Keratinocyte (primary cell): Measurements from ENCODE around the gene PDE10A. TPM values are rescaled to one million over a fixed set of nuclear protein-coding genes. Genes with fewer than 3 reads are reported as not detected.

ENCODE experiments used
- DNase-seq: peaks from one replicate; pipeline ENCODE4 v3.0.0-alpha.2; 2011; ENCODE audit warnings: low read depth, missing footprints, low spot score
- FAIRE-seq: peaks from 2 replicates; lab custom pipeline; 2011; peaks lifted over from hg19 to GRCh38; lab: Jason Lieb, UNC
- H2AFZ ChIP-seq: 2 replicates; pipeline ENCODE4 v1.6.0; 2012; ENCODE audit warnings: low read length, control low read depth, inconsistent platforms; ENCODE audit not compliant: control insufficient read depth
- H3K27ac ChIP-seq: 2 replicates; pipeline ENCODE4 v1.5.1; 2011; ENCODE audit warnings: low read length; ENCODE audit not compliant: control insufficient read depth, insufficient read depth
- H3K27me3 ChIP-seq: 3 replicates; pipeline ENCODE4 v1.6.0; 2011; ENCODE audit warnings: low read length; ENCODE audit not compliant: control insufficient read depth, insufficient read depth; ENCODE audit errors: extremely low read depth
- H3K36me3 ChIP-seq, 2 experiments: 2 replicates in 1 of 2; 3 replicates in 1 of 2; pipeline ENCODE4 v1.5.1; 2011; ENCODE audit warnings: low read length in 2 of 2, mild to moderate bottlenecking in 1 of 2; ENCODE audit not compliant: control insufficient read depth in 2 of 2, insufficient read depth in 2 of 2; ENCODE audit errors: extremely low read depth in 1 of 2
- H3K4me1 ChIP-seq: 3 replicates; pipeline ENCODE4 v1.5.1; 2011; ENCODE audit warnings: low read length; ENCODE audit not compliant: control insufficient read depth, insufficient read depth; ENCODE audit errors: extremely low read depth
- H3K4me2 ChIP-seq: 3 replicates; pipeline ENCODE4 v1.6.0; 2011; ENCODE audit warnings: low read depth, low read length; ENCODE audit not compliant: control insufficient read depth, insufficient read depth; ENCODE audit errors: extremely low read depth
- H3K4me3 ChIP-seq, 3 experiments: fragments of 200-600 bp in 1 of 3; sonication (generic) in 1 of 3; 2 replicates in 2 of 3; 3 replicates in 1 of 3; pipeline ENCODE4 v1.5.1; 2011 to 2016; ENCODE audit warnings: low read length in 3 of 3, mild to moderate bottlenecking in 3 of 3, control low read depth in 2 of 3, inconsistent platforms in 1 of 3, low read depth in 1 of 3, mixed read lengths in 1 of 3, mixed run types in 1 of 3, moderate library complexity in 1 of 3; ENCODE audit not compliant: control insufficient read depth in 2 of 3, insufficient read depth in 2 of 3; ENCODE audit errors: extremely low read depth in 1 of 3
- H3K79me2 ChIP-seq: 2 replicates; pipeline ENCODE4 v1.6.0; 2012; ENCODE audit warnings: low read length; ENCODE audit not compliant: control insufficient read depth, insufficient read depth
- H3K9ac ChIP-seq: 3 replicates; pipeline ENCODE4 v1.6.0; 2011; ENCODE audit warnings: low read length; ENCODE audit not compliant: control insufficient read depth, insufficient read depth; ENCODE audit errors: extremely low read depth
- H3K9me1 ChIP-seq: 3 replicates; pipeline ENCODE4 v1.6.0; 2011; ENCODE audit warnings: low read length; ENCODE audit not compliant: control insufficient read depth, insufficient read depth; ENCODE audit errors: extremely low read depth
- H3K9me3 ChIP-seq: 2 replicates; pipeline ENCODE4 v1.5.1; 2012; ENCODE audit warnings: low read depth, low read length; ENCODE audit not compliant: control insufficient read depth
- H4K20me1 ChIP-seq: 3 replicates; pipeline ENCODE4 v1.6.0; 2011; ENCODE audit warnings: low read length; ENCODE audit not compliant: control insufficient read depth, insufficient read depth; ENCODE audit errors: extremely low read depth
- EZH2 ChIP-seq: IDR thresholded peaks from one replicate; pipeline ENCODE4 v1.6.1; 2012; ENCODE audit warnings: inconsistent platforms, mild to moderate bottlenecking, low read length, moderate library complexity
- dilution Hi-C: fragments of 300-500 bp; cut with MboI; formaldehyde crosslinking; loops from one replicate; pipeline ENCODE4 v1.7.0; 2020; ENCODE audit warnings: low sequenced_read_pairs; ENCODE audit not compliant: extremely low pct_ligation_motif_present
- polyA plus RNA-seq, 5 experiments: library from polyadenylated mRNA; depleted of rRNA in 3 of 5; stranded (reverse) in 3 of 5; stranded (forward) in 1 of 5; unstranded in 1 of 5; fragments of >200 nt; gene quantifications; 1 replicate in 1 of 5; 2 replicates in 3 of 5; 3 replicates in 1 of 5; pipeline versions ENCODE4 v1.2.1 to v1.2.3, GENCODE V29; 2011 to 2012; ENCODE audit warnings: missing spikeins in 2 of 5, low read depth in 1 of 5, low replicate concordance in 1 of 5
- TF ChIP-seq, protein P1 (sequence below), 3 experiments: IDR thresholded peaks in 1 of 3; conservative IDR thresholded peaks in 1 of 3; optimal IDR thresholded peaks in 1 of 3; 2 replicates in 2 of 3; 3 replicates in 1 of 3; pipeline versions ENCODE3 to v1.5.1; 2011; ENCODE audit warnings: low read length in 3 of 3, mild to moderate bottlenecking in 3 of 3, moderate library complexity in 2 of 3, control low read depth in 1 of 3, inconsistent platforms in 1 of 3; ENCODE audit not compliant: insufficient read depth in 2 of 3; ENCODE audit errors: extremely low read depth in 1 of 3

The PDE10A gene
- polyA plus RNA-seq, 1 donor (not counting 4 experiments of a cell fraction or from before 2014, with no cell fraction given) = not detected

DNA sequence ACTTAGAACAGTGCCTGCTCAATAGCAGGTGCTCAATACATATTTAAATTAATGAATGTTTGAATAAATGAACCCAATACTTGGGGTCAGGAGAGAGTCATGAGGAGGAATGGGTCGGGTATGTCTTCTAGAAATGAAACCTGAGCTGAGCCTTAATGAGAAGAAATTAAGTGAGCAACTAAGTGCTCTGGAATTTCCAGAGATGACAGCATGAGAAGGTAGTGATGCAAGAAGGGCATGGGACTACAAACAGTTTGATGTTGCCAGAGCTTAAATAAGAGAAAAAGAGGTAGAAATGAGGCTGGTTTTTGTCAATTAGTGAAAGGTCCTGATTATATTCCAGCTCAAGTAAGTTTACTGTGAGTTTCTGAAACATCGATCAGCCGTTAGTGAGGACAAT is 82.9 kb downstream of the PDE10A start:
- no peak overlapping the region for H3K9ac ChIP-seq
- H3K36me3 ChIP-seq = no peaks in the 10 kb centered on the region
- no peaks in the 10 kb centered on the region for H3K27me3 ChIP-seq
- no peaks in the 10 kb centered on the region for H3K79me2 ChIP-seq
- no peak overlapping the region for H3K27ac ChIP-seq
- no peaks in the 10 kb centered on the region for H3K9me3 ChIP-seq
- no peaks in the 10 kb centered on the region for H4K20me1 ChIP-seq
- dilution Hi-C loops = no loop called here
- TF ChIP-seq EZH2 = no peak
- TF ChIP-seq, protein P1, sequence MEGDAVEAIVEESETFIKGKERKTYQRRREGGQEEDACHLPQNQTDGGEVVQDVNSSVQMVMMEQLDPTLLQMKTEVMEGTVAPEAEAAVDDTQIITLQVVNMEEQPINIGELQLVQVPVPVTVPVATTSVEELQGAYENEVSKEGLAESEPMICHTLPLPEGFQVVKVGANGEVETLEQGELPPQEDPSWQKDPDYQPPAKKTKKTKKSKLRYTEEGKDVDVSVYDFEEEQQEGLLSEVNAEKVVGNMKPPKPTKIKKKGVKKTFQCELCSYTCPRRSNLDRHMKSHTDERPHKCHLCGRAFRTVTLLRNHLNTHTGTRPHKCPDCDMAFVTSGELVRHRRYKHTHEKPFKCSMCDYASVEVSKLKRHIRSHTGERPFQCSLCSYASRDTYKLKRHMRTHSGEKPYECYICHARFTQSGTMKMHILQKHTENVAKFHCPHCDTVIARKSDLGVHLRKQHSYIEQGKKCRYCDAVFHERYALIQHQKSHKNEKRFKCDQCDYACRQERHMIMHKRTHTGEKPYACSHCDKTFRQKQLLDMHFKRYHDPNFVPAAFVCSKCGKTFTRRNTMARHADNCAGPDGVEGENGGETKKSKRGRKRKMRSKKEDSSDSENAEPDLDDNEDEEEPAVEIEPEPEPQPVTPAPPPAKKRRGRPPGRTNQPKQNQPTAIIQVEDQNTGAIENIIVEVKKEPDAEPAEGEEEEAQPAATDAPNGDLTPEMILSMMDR (optimal IDR thresholded peaks at IDR 0.05 in 1 of 3, IDR thresholded peaks at IDR 0.05 in 1 of 3, conservative IDR thresholded peaks at IDR 0.05 in 1 of 3; ENCODE audit: extremely low read depth in 1 of 3, insufficient read depth in 2 of 3, low read length in 3 of 3) = no peak
- H3K9me1 ChIP-seq = no peaks in the 10 kb centered on the region
- no peak overlapping the region for H3K4me3 ChIP-seq
- no peak overlapping the region for H3K4me2 ChIP-seq
- H2AFZ ChIP-seq = no peak overlapping the region
- DNase-seq (no peak), FAIRE-seq (no peak)
- H3K4me1 ChIP-seq = no peaks in the 10 kb centered on the region

DNA sequence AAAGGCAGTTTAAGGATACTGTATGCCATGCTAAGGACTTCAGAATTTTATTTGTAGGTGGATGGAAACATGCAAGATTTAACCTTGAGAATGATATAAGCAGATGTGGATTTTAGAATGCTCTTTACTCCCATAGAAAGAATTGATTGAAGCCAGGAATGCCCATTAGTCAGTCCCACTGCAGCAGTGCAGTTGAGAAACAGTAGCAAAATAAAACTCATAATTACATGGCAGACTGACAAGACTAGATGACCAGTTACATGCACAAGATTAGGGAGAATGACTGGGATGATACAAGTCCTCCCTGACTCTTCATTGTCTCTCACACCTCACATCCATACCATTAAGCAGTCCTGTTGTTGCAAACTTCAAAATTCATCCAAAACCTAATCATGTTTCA is 83.9 kb downstream of the PDE10A start:
- H3K27ac ChIP-seq = no peak overlapping the region
- dilution Hi-C loops = no loop called here
- TF ChIP-seq, protein P1 (optimal IDR thresholded peaks at IDR 0.05 in 1 of 3, IDR thresholded peaks at IDR 0.05 in 1 of 3, conservative IDR thresholded peaks at IDR 0.05 in 1 of 3; ENCODE audit: extremely low read depth in 1 of 3, insufficient read depth in 2 of 3, low read length in 3 of 3) = no peak
- no peak for TF ChIP-seq EZH2
- no peaks in the 10 kb centered on the region for H3K36me3 ChIP-seq
- no peaks in the 10 kb centered on the region for H3K27me3 ChIP-seq
- H3K4me1 ChIP-seq = no peaks in the 10 kb centered on the region
- no peak for FAIRE-seq
- H3K9me3 ChIP-seq = no peaks in the 10 kb centered on the region
- DNase-seq = no peak
- no peaks in the 10 kb centered on the region for H3K79me2 ChIP-seq
- no peak overlapping the region for H3K4me2 ChIP-seq
- no peaks in the 10 kb centered on the region for H3K9me1 ChIP-seq
- H3K4me3 ChIP-seq = no peak overlapping the region
- no peaks in the 10 kb centered on the region for H4K20me1 ChIP-seq
- no peak overlapping the region for H2AFZ ChIP-seq
- H3K9ac ChIP-seq = no peak overlapping the region
